HG02852 (cell line): Measurements from ENCODE around the gene NETO1.

ENCODE experiments used
- ATAC-seq: cut with Tn5 transposase; IDR thresholded peaks from one replicate; pipeline ENCODE4 v1.9.1; 2021; ENCODE audit warnings: mild to moderate bottlenecking, moderate library complexity; ENCODE audit not compliant: unreplicated experiment

Gene NETO1

GRCh38 chr18:72867746-72868584, at the start of gene NETO1:
Gene NETO1 (minus strand): TSS chr18:72867987. CDS start chr18:72867291, 696 bp downstream.
- no peak for ATAC-seq

- ATAC-seq: no peak
Measured at GRCh38 chr18:72910045-72910444, 42.3 kb upstream of the NETO1 start.

GRCh38 chr18:72908181-72908580, 40.4 kb upstream of the NETO1 start:
- ATAC-seq: no peak

GRCh38 chr18:72903033-72903432, 35.2 kb upstream of the NETO1 start:
- no peak for ATAC-seq

- no peak for ATAC-seq
Measured at GRCh38 chr18:72899338-72899737, 31.6 kb upstream of the NETO1 start.

- ATAC-seq: no peak
Measured at GRCh38 chr18:72898870-72899269, 31.1 kb upstream of the NETO1 start.

GRCh38 chr18:72895548-72895947, 27.8 kb upstream of the NETO1 start:
- no peak for ATAC-seq

GRCh38 chr18:72878561-72878960, 10.8 kb upstream of the NETO1 start:
- no peak for ATAC-seq

GRCh38 chr18:72878143-72878542, 10.4 kb upstream of the NETO1 start:
- no peak for ATAC-seq

- no peak for ATAC-seq
Measured at GRCh38 chr18:72871091-72871490, 3.3 kb upstream of the NETO1 start.

GRCh38 chr18:72869226-72870185, 1.7 kb upstream of the NETO1 start:
- ATAC-seq: no peak

- ATAC-seq: no peak
Measured at GRCh38 chr18:72868585-72869225, 918 bp upstream of the NETO1 start.

GRCh38 chr18:72866901-72867745, 664 bp downstream of the NETO1 start:
- ATAC-seq: no peak

- ATAC-seq: no peak
Measured at GRCh38 chr18:72866442-72866900, 1.3 kb downstream of the NETO1 start.

GRCh38 chr18:72863754-72864153, 4.0 kb downstream of the NETO1 start:
- ATAC-seq: no peak

GRCh38 chr18:72859088-72859487, 8.7 kb downstream of the NETO1 start:
- ATAC-seq: no peak

GRCh38 chr18:72849671-72850070, 18.1 kb downstream of the NETO1 start:
- ATAC-seq: no peak

GRCh38 chr18:72848503-72849237, 19.1 kb downstream of the NETO1 start:
- no peak for ATAC-seq

- no peak for ATAC-seq
Measured at GRCh38 chr18:72847771-72848170, 20.0 kb downstream of the NETO1 start.
